Neutrophil (primary cell): ENCODE data around the gene MYO18A.

Experiments used
- H3K27ac ChIP-seq: fragments of 200-600 bp; sonication (generic); 2 replicates; pipeline ENCODE4 v1.5.1; 2016; ENCODE audit warnings: mild to moderate bottlenecking, moderate library complexity
- H3K27me3 ChIP-seq: fragments of 200-600 bp; sonication (generic); 2 replicates; pipeline ENCODE4 v1.6.0; 2016; ENCODE audit warnings: mild to moderate bottlenecking
- H3K36me3 ChIP-seq: fragments of 200-600 bp; sonication (generic); 2 replicates; pipeline ENCODE4 v1.5.1; 2017
- H3K4me1 ChIP-seq, 2 experiments: fragments of 200-600 bp in 1 of 2; sonication (generic) in 1 of 2; 1 replicate in 1 of 2; 2 replicates in 1 of 2; pipeline versions ENCODE4 v1.5.1 to v1.6.1; 2013 to 2016; ENCODE audit warnings: low read depth in 1 of 2, low read length in 1 of 2, mild to moderate bottlenecking in 1 of 2, moderate library complexity in 1 of 2; ENCODE audit not compliant: control insufficient read depth in 1 of 2, insufficient read depth in 1 of 2
- H3K4me3 ChIP-seq, 2 experiments: fragments of 200-600 bp in 1 of 2; sonication (generic) in 1 of 2; 1 replicate in 1 of 2; 2 replicates in 1 of 2; pipeline ENCODE4 v1.5.1; 2013 to 2016; ENCODE audit warnings: low read depth in 1 of 2, low read length in 1 of 2, mild to moderate bottlenecking in 1 of 2, moderate library complexity in 1 of 2
- H3K9me3 ChIP-seq: fragments of 200-600 bp; sonication (generic); 2 replicates; pipeline ENCODE4 v1.5.1; 2016
- CTCF ChIP-seq: fragments of 200-600 bp; sonication (generic); IDR thresholded peaks from 2 replicates; pipeline ENCODE4 v1.5.1; 2016; ENCODE audit warnings: antibody characterized with exemption

The MYO18A gene

GRCh38 chr17:29060475-29060874 lies 119.7 kb downstream of the MYO18A start:
- H3K4me3 ChIP-seq: no peak overlapping the region
- no peaks in the 10 kb centered on the region for H3K9me3 ChIP-seq
- H3K4me1 ChIP-seq: no peaks in the 10 kb centered on the region
- H3K27ac ChIP-seq: no peak overlapping the region
- H3K36me3 ChIP-seq: no peaks in the 10 kb centered on the region
- H3K27me3 ChIP-seq: no peaks in the 10 kb centered on the region
- no peak for TF ChIP-seq CTCF

DNA sequence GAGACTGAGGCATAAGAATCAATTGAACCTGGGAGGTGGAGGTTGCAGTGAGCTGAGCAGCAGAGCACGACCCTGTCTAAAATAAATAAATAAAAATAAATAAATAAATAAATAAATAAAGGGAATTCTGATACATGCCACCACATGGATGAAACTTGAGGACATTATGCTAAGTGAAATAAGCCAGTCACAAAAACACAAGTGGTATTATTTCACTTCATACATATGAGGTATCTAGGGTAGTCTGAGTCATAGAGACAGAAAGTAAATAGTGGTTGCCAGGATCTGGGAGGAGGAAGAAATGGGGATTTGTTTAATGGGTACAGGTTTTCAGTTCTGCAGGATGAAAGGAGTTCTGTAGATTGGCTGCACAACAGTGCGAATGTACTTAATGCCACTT lies 120.9 kb downstream of the MYO18A start:
- H3K36me3 ChIP-seq: no peaks in the 10 kb centered on the region
- H3K9me3 ChIP-seq: no peaks in the 10 kb centered on the region
- no peak overlapping the region for H3K27ac ChIP-seq
- H3K27me3 ChIP-seq: no peaks in the 10 kb centered on the region
- no peak for TF ChIP-seq CTCF
- H3K4me3 ChIP-seq: no peak overlapping the region
- no peaks in the 10 kb centered on the region for H3K4me1 ChIP-seq

- H3K9me3 ChIP-seq: no peaks in the 10 kb centered on the region
- H3K27ac ChIP-seq: no peak overlapping the region
- H3K36me3 ChIP-seq: no peaks in the 10 kb centered on the region
- no peak overlapping the region for H3K4me3 ChIP-seq
- H3K27me3 ChIP-seq: no peaks in the 10 kb centered on the region
- no peaks in the 10 kb centered on the region for H3K4me1 ChIP-seq
- no peak for TF ChIP-seq CTCF
Observed at GRCh38 chr17:29058391-29058790, 121.8 kb downstream of the MYO18A start.

DNA sequence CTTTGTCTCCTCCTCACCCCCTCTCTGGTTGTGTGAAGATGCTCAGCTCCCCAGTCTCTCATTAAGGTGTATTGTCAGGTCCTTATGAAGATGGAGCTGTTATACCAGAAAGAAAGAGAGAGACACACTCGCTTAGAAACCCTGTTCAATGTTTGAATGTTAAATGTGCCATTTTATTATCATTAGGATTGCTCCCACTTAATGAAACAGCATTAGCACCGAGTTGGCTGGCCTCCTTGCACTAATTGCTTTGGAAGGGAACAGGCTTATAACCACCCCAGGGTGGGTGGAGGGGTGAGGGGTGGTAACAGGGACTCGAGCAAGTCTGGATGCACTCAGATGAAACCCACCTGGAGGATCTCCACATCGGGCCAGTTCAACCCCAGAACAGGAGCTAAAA lies 122.8 kb downstream of the MYO18A start:
- Histone ChIP-seq H3K4me3 (no peak overlapping the region), H3K27ac (no peak overlapping the region), H3K27me3 (no peaks in the 10 kb centered on the region), H3K36me3 (no peaks in the 10 kb centered on the region), H3K9me3 (no peaks in the 10 kb centered on the region), H3K4me1 (no peaks in the 10 kb centered on the region)
- no peak for TF ChIP-seq CTCF

DNA sequence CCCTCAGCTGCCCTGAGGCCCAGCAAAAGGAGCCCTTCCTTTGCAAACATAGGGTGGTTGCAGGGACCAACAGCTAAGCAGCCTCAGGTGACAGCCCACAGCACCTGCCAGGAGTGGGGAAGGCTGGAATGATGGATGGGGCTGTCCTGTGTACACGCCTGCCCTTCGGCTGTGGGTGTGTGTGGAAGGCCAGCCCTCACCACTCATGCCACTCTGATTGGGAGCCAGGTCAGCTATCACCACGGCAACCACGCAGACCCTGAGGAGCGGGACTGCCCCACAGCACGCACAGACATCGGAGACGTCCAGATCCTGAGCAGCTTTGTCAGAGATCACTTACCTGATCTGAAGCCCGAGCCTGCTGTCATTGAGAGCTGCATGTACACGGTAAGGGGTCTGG lies 125.4 kb downstream of the MYO18A start:
- no peaks in the 10 kb centered on the region for H3K9me3 ChIP-seq
- H3K36me3 ChIP-seq: no peaks in the 10 kb centered on the region
- no peak for TF ChIP-seq CTCF
- H3K27ac ChIP-seq: no peak overlapping the region
- no peaks in the 10 kb centered on the region for H3K27me3 ChIP-seq
- no peaks in the 10 kb centered on the region for H3K4me1 ChIP-seq
- no peak overlapping the region for H3K4me3 ChIP-seq

- H3K27ac ChIP-seq: no peak overlapping the region
- TF ChIP-seq CTCF: no peak
- H3K4me3 ChIP-seq: no peak overlapping the region
- H3K36me3 ChIP-seq: no peaks in the 10 kb centered on the region
- H3K4me1 ChIP-seq: no peaks in the 10 kb centered on the region
- peaks cover 12% of the 10 kb centered on the region for H3K27me3 ChIP-seq
- H3K9me3 ChIP-seq: no peaks in the 10 kb centered on the region
Observed at GRCh38 chr17:29051731-29052130, 128.5 kb downstream of the MYO18A start.
